HepG2 (cell line): ENCODE data around the gene ZNRF3. TPM values are rescaled to one million over a fixed set of nuclear protein-coding genes. Genes with fewer than 3 reads are reported as not detected.

Experiments
- AKAP8 ChIP-seq: sonication (generic); formaldehyde crosslinking; IDR thresholded peaks from 2 replicates; pipeline ENCODE4 v1.5.1; 2020; ENCODE audit warnings: mild to moderate bottlenecking, missing genetic modification reagents
- CREB1 ChIP-seq, 2 experiments: fragments of 450-650 bp in 1 of 2; IDR thresholded peaks; 2 replicates each; pipeline ENCODE4 v1.6.1; 2016 to 2017; ENCODE audit warnings: control low read depth in 1 of 2, mild to moderate bottlenecking in 1 of 2, missing compliant biosample characterization in 1 of 2, missing genetic modification characterization in 1 of 2
- DR1 ChIP-seq: sonication (generic); formaldehyde crosslinking; IDR thresholded peaks from 2 replicates; pipeline ENCODE4 v1.8.0; 2021; ENCODE audit warnings: mild to moderate bottlenecking, missing genetic modification reagents, inconsistent platforms
- ETS1 ChIP-seq: sonication (generic); formaldehyde crosslinking; IDR thresholded peaks from 2 replicates; pipeline ENCODE4 v1.4.0; 2020; ENCODE audit warnings: missing genetic modification reagents
- GATAD1 ChIP-seq: IDR thresholded peaks from 2 replicates; pipeline ENCODE4 v1.6.1; 2016; ENCODE audit warnings: missing genetic modification reagents, missing compliant biosample characterization
- GATAD2A ChIP-seq: IDR thresholded peaks from 2 replicates; pipeline ENCODE4 v1.6.1; 2016
- KLF11 ChIP-seq: IDR thresholded peaks from 2 replicates; pipeline ENCODE4 v1.6.1; 2016; ENCODE audit warnings: missing compliant biosample characterization
- MED8 ChIP-seq: sonication (generic); formaldehyde crosslinking; IDR thresholded peaks from 2 replicates; pipeline ENCODE4 v1.8.1; 2023; ENCODE audit warnings: mild to moderate bottlenecking, missing genetic modification reagents; ENCODE audit not compliant: insufficient replicate concordance
- MEF2D ChIP-seq: sonication (generic); formaldehyde crosslinking; IDR thresholded peaks from 2 replicates; pipeline ENCODE4 v1.5.1; 2020; ENCODE audit warnings: mild to moderate bottlenecking, missing genetic modification reagents
- POLR2A ChIP-seq, 2 experiments: IDR thresholded peaks; 2 replicates each; pipeline ENCODE4 v1.6.1; 2011; ENCODE audit warnings: low read depth in 2 of 2, low read length in 2 of 2, mild to moderate bottlenecking in 1 of 2, moderate library complexity in 1 of 2; ENCODE audit not compliant: insufficient read depth in 1 of 2
- REXO4 ChIP-seq: sonication (generic); formaldehyde crosslinking; IDR thresholded peaks from 2 replicates; pipeline ENCODE4 v1.8.0; 2022; ENCODE audit warnings: missing genetic modification reagents, mild to moderate bottlenecking, borderline replicate concordance
- SALL1 ChIP-seq: sonication (generic); formaldehyde crosslinking; IDR thresholded peaks from 2 replicates; pipeline ENCODE4 v1.8.0; 2022; ENCODE audit warnings: mild to moderate bottlenecking, missing genetic modification reagents
- SMAD9 ChIP-seq: sonication (generic); formaldehyde crosslinking; IDR thresholded peaks from 2 replicates; pipeline ENCODE4 v1.5.1; 2020; ENCODE audit warnings: mild to moderate bottlenecking, missing genetic modification reagents
- SMC3 ChIP-seq: IDR thresholded peaks from 2 replicates; pipeline ENCODE4 v1.6.1; 2011; ENCODE audit warnings: low read length, improper control_type of control experiment
- TARDBP ChIP-seq: sonication (generic); formaldehyde crosslinking; IDR thresholded peaks from 2 replicates; pipeline ENCODE4 v1.8.0; 2022; ENCODE audit warnings: mild to moderate bottlenecking, missing genetic modification reagents
- TEAD2 ChIP-seq: sonication (generic); formaldehyde crosslinking; IDR thresholded peaks from 2 replicates; pipeline ENCODE4 v1.9.0; 2021; ENCODE audit warnings: missing genetic modification reagents
- THAP7 ChIP-seq: sonication (generic); formaldehyde crosslinking; IDR thresholded peaks from 2 replicates; pipeline ENCODE4 v1.8.1; 2023; ENCODE audit warnings: mild to moderate bottlenecking, missing genetic modification reagents
- ZNF225 ChIP-seq: sonication (generic); formaldehyde crosslinking; IDR thresholded peaks from 2 replicates; pipeline ENCODE4 v1.4.0; 2020; ENCODE audit warnings: mild to moderate bottlenecking, missing genetic modification reagents
- ZNF326 ChIP-seq: sonication (generic); formaldehyde crosslinking; IDR thresholded peaks from 2 replicates; pipeline ENCODE4 v1.4.0; 2020; ENCODE audit warnings: missing genetic modification reagents, borderline replicate concordance
- ZNF34 ChIP-seq: sonication (generic); formaldehyde crosslinking; IDR thresholded peaks from 2 replicates; pipeline ENCODE4 v1.4.0; 2020; ENCODE audit warnings: mild to moderate bottlenecking, missing genetic modification reagents, borderline replicate concordance
- ZNF674 ChIP-seq: sonication (generic); formaldehyde crosslinking; IDR thresholded peaks from 2 replicates; pipeline ENCODE4 v1.5.0; 2020; ENCODE audit warnings: low read depth, mild to moderate bottlenecking, missing genetic modification reagents
- ZNF878 ChIP-seq: sonication (generic); formaldehyde crosslinking; IDR thresholded peaks from 2 replicates; pipeline ENCODE4 v1.8.1; 2023; ENCODE audit warnings: mild to moderate bottlenecking, missing genetic modification reagents, moderate library complexity
- ZZZ3 ChIP-seq: sonication (generic); formaldehyde crosslinking; IDR thresholded peaks from 2 replicates; pipeline ENCODE4 v1.4.0; 2020; ENCODE audit warnings: missing genetic modification reagents, mild to moderate bottlenecking, borderline replicate concordance
- polyA plus RNA-seq, 8 experiments: library from polyadenylated mRNA; depleted of rRNA in 3 of 8; stranded (reverse) in 7 of 8; unstranded in 1 of 8; fragments of >200 nt; fragmentation: Illumina TruSeq in 4 of 8; extraction: Trizol in 4 of 8; gene quantifications; 2 replicates each; pipeline versions ENCODE4 v1.2.1 to v1.2.3, GENCODE V29; 2011 to 2016; ENCODE audit warnings: low read depth in 4 of 8, missing spikeins in 1 of 8, mixed read lengths in 1 of 8; ENCODE audit not compliant: insufficient read depth in 1 of 8
- total RNA-seq, 5 experiments: library from RNA; depleted of rRNA; stranded (reverse); fragments of >200 nt; fragmentation: Illumina TruSeq; extraction: Trizol; gene quantifications; 2 replicates each; pipeline ENCODE4 v1.2.3, GENCODE V29; 2016; ENCODE audit warnings: low read depth in 1 of 5
- TF ChIP-seq, protein P1 (sequence below): sonication (generic); formaldehyde crosslinking; IDR thresholded peaks from 2 replicates; pipeline ENCODE4 v1.9.0; 2021; ENCODE audit warnings: missing genetic modification reagents, mild to moderate bottlenecking, borderline replicate concordance
- TF ChIP-seq, protein P2 (sequence below): sonication (generic); formaldehyde crosslinking; IDR thresholded peaks from 2 replicates; pipeline ENCODE4 v1.4.0; 2020; ENCODE audit warnings: missing genetic modification reagents

ZNRF3 gene
- total and polyA plus RNA-seq, 2 of the 13 experiments (the other 11 are each of a cell fraction or from before 2014, with no cell fraction given), result 20.3 to 36.7 TPM

GRCh38 chr22:28892175-28892731 is 8.9 kb downstream of the ZNRF3 start (continued):
- TF ChIP-seq SMC3 (0 out of 2 replicates have a peak, but pooled peaks have one; percentile 1), MED8 (CRISPR knock-in tag) (no peak), AKAP8 (CRISPR knock-in tag) (no peak), ZNF34 (no peak), KLF11 (CRISPR knock-in tag) (no peak), THAP7 (CRISPR knock-in tag) (no peak), GATAD2A (CRISPR knock-in tag) (0 out of 2 replicates have a peak, but pooled peaks have one; percentile 26), CREB1 (IDR thresholded peaks at IDR 0.05) (no peak), CREB1 (CRISPR knock-in tag; IDR thresholded peaks at IDR 0.05) (no peak; the same call in 1 of the 2 replicates), SMAD9 (CRISPR knock-in tag) (no peak), TARDBP (no peak), ZZZ3 (CRISPR knock-in tag) (no peak), POLR2A (IDR thresholded peaks at IDR 0.05; ENCODE audit: insufficient read depth in 1 of 2, low read depth in 2 of 2, low read length in 2 of 2) (no peak; a peak in 1 of 4 replicates), ZNF878 (CRISPR knock-in tag) (no peak), REXO4 (no peak), ZNF674 (no peak), SALL1 (peak; percentile 43), DR1 (no peak), ETS1 (CRISPR knock-in tag) (no peak), ZNF225 (CRISPR knock-in tag) (no peak), GATAD1 (no peak), TEAD2 (CRISPR knock-in tag) (no peak), ZNF326 (no peak), MEF2D (CRISPR knock-in tag) (peak; percentile 68; the same call in 1 of the 2 replicates)
- TF ChIP-seq, protein P1, sequence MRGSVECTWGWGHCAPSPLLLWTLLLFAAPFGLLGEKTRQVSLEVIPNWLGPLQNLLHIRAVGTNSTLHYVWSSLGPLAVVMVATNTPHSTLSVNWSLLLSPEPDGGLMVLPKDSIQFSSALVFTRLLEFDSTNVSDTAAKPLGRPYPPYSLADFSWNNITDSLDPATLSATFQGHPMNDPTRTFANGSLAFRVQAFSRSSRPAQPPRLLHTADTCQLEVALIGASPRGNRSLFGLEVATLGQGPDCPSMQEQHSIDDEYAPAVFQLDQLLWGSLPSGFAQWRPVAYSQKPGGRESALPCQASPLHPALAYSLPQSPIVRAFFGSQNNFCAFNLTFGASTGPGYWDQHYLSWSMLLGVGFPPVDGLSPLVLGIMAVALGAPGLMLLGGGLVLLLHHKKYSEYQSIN (CRISPR knock-in tag), result no peak
- TF ChIP-seq, protein P2, sequence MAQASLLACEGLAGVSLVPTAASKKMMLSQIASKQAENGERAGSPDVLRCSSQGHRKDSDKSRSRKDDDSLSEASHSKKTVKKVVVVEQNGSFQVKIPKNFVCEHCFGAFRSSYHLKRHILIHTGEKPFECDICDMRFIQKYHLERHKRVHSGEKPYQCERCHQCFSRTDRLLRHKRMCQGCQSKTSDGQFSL (CRISPR knock-in tag), result no peak
